HepG2 (cell line): Measurements from ENCODE around the gene LRRC25. TPM values are rescaled to one million over a fixed set of nuclear protein-coding genes. Genes with fewer than 3 reads are reported as not detected.

Experiments used
- ATAC-seq: fragments of 200-7000 bp; cut with Tn5 transposase; 3 replicates; pipeline ENCODE4 v1.9.1; 2020; ENCODE audit warnings: mild to moderate bottlenecking, moderate library complexity
- BruUV-seq: library from RNA; stranded (reverse); fragments of 400-500 nt; replicated peaks from 2 replicates; lab custom pipeline; 2021; lab: Mats Ljungman, UMichigan
- CTCF ChIA-PET: fragments of 300-600 bp; formaldehyde crosslinking; extraction: SDS; loops from one replicate; lab custom pipeline; 2021; ENCODE audit warnings: low total read pairs, inconsistent platforms, low intra/inter-chr PET ratio; lab: Yijun Ruan, JAX
- POLR2A ChIA-PET: fragments of 350-600 bp; sonication (Branson Sonifier 250); formaldehyde crosslinking; loops from one replicate; lab custom pipeline; 2020; ENCODE audit warnings: antibody characterized with exemption, inconsistent platforms; lab: Yijun Ruan, JAX
- DNase-seq: peaks from one replicate; pipeline ENCODE4 v3.0.0-alpha.2; 2015; ENCODE audit warnings: low spot score
- FAIRE-seq: peaks from 3 replicates; lab custom pipeline; 2011; peaks lifted over from hg19 to GRCh38; lab: Jason Lieb, UNC
- H2AFZ ChIP-seq: one replicate; pipeline ENCODE4 v1.6.1; 2011; ENCODE audit warnings: low read length, inconsistent platforms
- H3K27ac ChIP-seq: fragments of 300-600 bp; 3 replicates; pipeline ENCODE4 v1.8.0; 2011; ENCODE audit warnings: mixed run types, mild to moderate bottlenecking, mixed read lengths, low read length, inconsistent platforms; ENCODE audit not compliant: insufficient read depth; ENCODE audit errors: extremely low read length
- H3K27me3 ChIP-seq, 2 experiments: fragments of 200-600 bp in 1 of 2; 2 replicates in 1 of 2; 3 replicates in 1 of 2; pipeline versions ENCODE4 v1.6.0 to v1.8.0; 2011; ENCODE audit warnings: low read length in 2 of 2, mild to moderate bottlenecking in 2 of 2, moderate library complexity in 2 of 2, inconsistent platforms in 1 of 2; ENCODE audit not compliant: insufficient read depth in 2 of 2, control insufficient read depth in 1 of 2
- H3K36me3 ChIP-seq, 2 experiments: fragments of 200-600 bp in 1 of 2; replicated peaks in 1 of 2; 2 replicates in 1 of 2; 3 replicates in 1 of 2; pipeline versions ENCODE4 v1.5.1 to v1.8.0; 2011; ENCODE audit warnings: low read length in 2 of 2, inconsistent platforms in 1 of 2; ENCODE audit not compliant: insufficient read depth in 2 of 2, control insufficient read depth in 1 of 2
- H3K4me1 ChIP-seq: 2 replicates; pipeline ENCODE4 v1.5.1; 2012; ENCODE audit warnings: low read length, inconsistent platforms; ENCODE audit not compliant: insufficient read depth
- H3K4me2 ChIP-seq: 2 replicates; pipeline ENCODE4 v1.6.0; 2011; ENCODE audit warnings: low read depth, low read length, inconsistent platforms
- H3K4me3 ChIP-seq, 3 experiments: fragments of 200-600 bp in 1 of 3; sonication (generic), shearing (Covaris generic) in 1 of 3; replicated peaks in 1 of 3; 2 replicates each; pipeline ENCODE4 v1.5.1; 2011 to 2016; ENCODE audit warnings: low read length in 3 of 3, inconsistent platforms in 2 of 3, low read depth in 2 of 3, mild to moderate bottlenecking in 2 of 3, control low read depth in 1 of 3, mixed read lengths in 1 of 3; ENCODE audit not compliant: insufficient read depth in 1 of 3
- H3K79me2 ChIP-seq: one replicate; pipeline ENCODE4 v1.6.1; 2011; ENCODE audit warnings: low read length, inconsistent platforms; ENCODE audit not compliant: insufficient read depth
- H3K9ac ChIP-seq: 2 replicates; pipeline ENCODE4 v1.6.0; 2011; ENCODE audit warnings: mild to moderate bottlenecking, low read depth, low read length, inconsistent platforms; ENCODE audit not compliant: insufficient read depth
- H3K9me3 ChIP-seq: 2 replicates; pipeline ENCODE4 v1.5.1; 2012; ENCODE audit warnings: mild to moderate bottlenecking, low read length
- H4K20me1 ChIP-seq: 2 replicates; pipeline ENCODE4 v1.6.0; 2011; ENCODE audit warnings: inconsistent platforms, mild to moderate bottlenecking, low read length, moderate library complexity; ENCODE audit not compliant: insufficient read depth
- RBM22 ChIP-seq: fragments of 200-400 bp; formaldehyde crosslinking; optimal IDR thresholded peaks from 2 replicates; pipeline ENCODE3; 2017; ENCODE audit warnings: mild to moderate bottlenecking, low read length, moderate library complexity
- RBM39 ChIP-seq: fragments of 200-400 bp; formaldehyde crosslinking; IDR thresholded peaks from one replicate; pipeline ENCODE4 v1.6.1; 2018; ENCODE audit warnings: antibody characterized with exemption, mild to moderate bottlenecking, low read depth, low read length; ENCODE audit not compliant: poor library complexity, severe bottlenecking
- SOX13 ChIP-seq, 3 experiments: fragments of 450-650 bp in 1 of 3; sonication (generic) in 1 of 3; formaldehyde crosslinking in 1 of 3; IDR thresholded peaks in 2 of 3; conservative IDR thresholded peaks in 1 of 3; 2 replicates each; pipeline versions ENCODE4 v1.5.0 to v1.6.1; 2016 to 2020; ENCODE audit warnings: antibody characterized with exemption in 1 of 3, mild to moderate bottlenecking in 1 of 3, missing compliant biosample characterization in 1 of 3, missing genetic modification reagents in 1 of 3, moderate library complexity in 1 of 3
- WGBS: methylation state at CpG from one replicate; pipeline ENCODE4 v1.1.6; 2017; ENCODE audit warnings: low lambda C conversion rate; 5-methylcytosine and 5-hydroxymethylcytosine counted together
- in situ Hi-C: cut with HindIII; loops from 2 replicates; pipeline ENCODE4 v1.10.0; 2017; ENCODE audit warnings: low pct_unique_long_range_greater_than_20kb; ENCODE audit not compliant: extremely low pct_ligation_motif_present
- intact Hi-C: fragments of 100-400 bp; cut with micrococcal nuclease; formaldehyde crosslinking; loops from one replicate; pipeline ENCODE4 v1.10.0; 2022; ENCODE audit not compliant: unreplicated experiment
- polyA plus RNA-seq, 8 experiments: library from polyadenylated mRNA; depleted of rRNA in 3 of 8; stranded (reverse) in 7 of 8; unstranded in 1 of 8; fragments of >200 nt; fragmentation: Illumina TruSeq in 4 of 8; extraction: Trizol in 4 of 8; gene quantifications; 2 replicates each; pipeline versions ENCODE4 v1.2.1 to v1.2.3, GENCODE V29; 2011 to 2016; ENCODE audit warnings: low read depth in 4 of 8, missing spikeins in 1 of 8, mixed read lengths in 1 of 8; ENCODE audit not compliant: insufficient read depth in 1 of 8
- total RNA-seq, 5 experiments: library from RNA; depleted of rRNA; stranded (reverse); fragments of >200 nt; fragmentation: Illumina TruSeq; extraction: Trizol; gene quantifications; 2 replicates each; pipeline ENCODE4 v1.2.3, GENCODE V29; 2016; ENCODE audit warnings: low read depth in 1 of 5
- TF ChIP-seq, protein P1 (sequence below): sonication (generic); formaldehyde crosslinking; IDR thresholded peaks from 2 replicates; pipeline ENCODE4 v1.4.0; 2020; ENCODE audit warnings: missing genetic modification reagents

Gene LRRC25
- total and polyA plus RNA-seq, 2 of the 13 experiments (the other 11 are each of a cell fraction or from before 2014, with no cell fraction given): 0.13 to 0.53 TPM

DNA sequence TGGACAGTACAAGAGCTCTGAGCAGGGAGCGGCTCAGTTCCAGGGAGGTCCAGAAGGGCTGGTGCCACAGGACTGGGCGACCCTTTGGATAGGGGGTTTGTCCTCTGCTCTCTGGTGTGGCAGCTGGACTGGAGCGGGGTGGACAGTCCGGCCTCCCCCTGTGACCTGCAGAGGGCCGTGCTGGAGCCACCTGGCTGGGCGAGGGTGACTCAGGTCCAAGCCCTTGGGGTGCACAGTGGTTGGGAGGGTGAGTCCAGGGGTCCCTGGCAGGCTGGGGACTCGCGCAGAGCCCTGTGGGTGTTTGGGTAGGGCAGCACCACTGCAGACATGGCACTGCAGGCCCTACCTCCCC is 29.0 kb upstream of the LRRC25 start:
- 92% methylated on average over 2 of the region's 8 CpGs for WGBS
- Histone ChIP-seq H3K27me3 (no peaks in the 10 kb centered on the region), H3K4me3 (no peak overlapping the region), H2AFZ (no peak overlapping the region), H3K9ac (no peak overlapping the region), H3K9me3 (no peaks in the 10 kb centered on the region), H3K36me3 (peaks cover 1 to 3% of the 10 kb centered on the region in 2 experiments; a peak in 1 of 5 replicates), H3K27ac (no peak overlapping the region), H4K20me1 (0 out of 2 replicates have a peak, but pooled peaks cover 2% of the 10 kb centered on the region), H3K79me2 (peaks cover 18% of the 10 kb centered on the region), H3K4me2 (no peak overlapping the region), H3K4me1 (peaks cover 7% of the 10 kb centered on the region)
- no TSS peak for BruUV-seq
- ChIA-PET POLR2A (no interaction called here), CTCF (no interaction called here)
- intact Hi-C loops: no loop called here
- no peak for DNase-seq
- TF ChIP-seq RBM22 (peak; percentile 18), SOX13 (IDR thresholded peaks at IDR 0.05) (no peak), SOX13 (CRISPR knock-in tag; conservative IDR thresholded peaks at IDR 0.05 in 1 of 2, IDR thresholded peaks at IDR 0.05 in 1 of 2) (no peak)
- in situ Hi-C loops: no loop called here
- peak; percentile 11 for ATAC-seq
- FAIRE-seq: no peak

DNA sequence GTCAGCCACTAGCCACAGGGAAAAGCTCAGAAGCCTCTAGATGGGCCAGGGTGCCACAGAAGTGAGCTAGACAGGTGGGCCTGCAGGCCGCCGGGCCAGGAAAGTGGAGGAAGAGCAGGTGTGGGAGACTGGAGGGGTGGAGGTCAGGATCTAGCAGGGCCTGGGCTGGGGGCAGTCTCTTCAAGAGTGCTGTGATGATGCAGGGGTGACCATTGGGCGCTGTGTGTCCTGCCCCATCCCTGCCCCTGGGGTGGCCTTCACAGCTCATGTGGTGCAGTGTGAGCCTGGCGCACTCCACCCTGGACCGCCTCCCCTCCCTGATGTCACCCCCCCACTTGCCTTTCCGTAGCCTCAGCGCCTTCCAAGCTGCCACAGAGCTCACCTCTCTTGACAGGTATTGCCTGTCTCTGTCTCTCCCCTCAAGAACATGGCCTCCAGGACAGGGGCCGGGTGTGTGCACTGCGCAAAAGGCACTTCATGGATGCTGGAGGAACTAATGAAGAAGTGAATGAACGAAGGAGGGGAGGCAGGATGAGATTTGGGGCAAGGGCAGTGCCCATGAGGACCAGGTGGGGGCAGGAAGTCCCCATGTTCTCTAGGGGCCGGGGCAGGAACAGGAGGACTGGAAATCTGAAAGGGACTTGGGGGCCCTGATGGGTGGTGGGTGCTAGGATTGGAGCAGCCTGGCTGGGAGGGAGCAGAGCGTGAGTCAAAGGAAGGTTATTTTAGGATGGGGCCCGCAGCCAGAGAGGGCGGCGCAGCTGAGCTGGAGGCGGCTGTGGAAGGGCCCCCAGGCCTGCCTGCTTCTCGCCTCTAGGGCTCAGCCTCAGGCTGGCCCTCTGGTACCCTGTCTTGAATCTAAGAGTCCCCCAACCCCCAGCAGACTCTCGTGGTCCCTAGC is 28.3 kb upstream of the LRRC25 start:
- Histone ChIP-seq H3K27ac (no peak overlapping the region), H3K4me1 (peaks cover 13% of the 10 kb centered on the region)

More for the DNA sequence above, 28.3 kb upstream of the LRRC25 start:
- no peaks in the 10 kb centered on the region for H3K9me3 ChIP-seq
- no peak overlapping the region for H2AFZ ChIP-seq
- H3K36me3 ChIP-seq: peaks cover 1 to 3% of the 10 kb centered on the region in 2 experiments; a peak in 1 of 5 replicates
- no peak for TF ChIP-seq RBM39
- TF ChIP-seq, protein P1, sequence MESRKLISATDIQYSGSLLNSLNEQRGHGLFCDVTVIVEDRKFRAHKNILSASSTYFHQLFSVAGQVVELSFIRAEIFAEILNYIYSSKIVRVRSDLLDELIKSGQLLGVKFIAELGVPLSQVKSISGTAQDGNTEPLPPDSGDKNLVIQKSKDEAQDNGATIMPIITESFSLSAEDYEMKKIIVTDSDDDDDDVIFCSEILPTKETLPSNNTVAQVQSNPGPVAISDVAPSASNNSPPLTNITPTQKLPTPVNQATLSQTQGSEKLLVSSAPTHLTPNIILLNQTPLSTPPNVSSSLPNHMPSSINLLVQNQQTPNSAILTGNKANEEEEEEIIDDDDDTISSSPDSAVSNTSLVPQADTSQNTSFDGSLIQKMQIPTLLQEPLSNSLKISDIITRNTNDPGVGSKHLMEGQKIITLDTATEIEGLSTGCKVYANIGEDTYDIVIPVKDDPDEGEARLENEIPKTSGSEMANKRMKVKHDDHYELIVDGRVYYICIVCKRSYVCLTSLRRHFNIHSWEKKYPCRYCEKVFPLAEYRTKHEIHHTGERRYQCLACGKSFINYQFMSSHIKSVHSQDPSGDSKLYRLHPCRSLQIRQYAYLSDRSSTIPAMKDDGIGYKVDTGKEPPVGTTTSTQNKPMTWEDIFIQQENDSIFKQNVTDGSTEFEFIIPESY: peak; percentile 83
- ATAC-seq (no peak; the same call in 2 of the 3 replicates), DNase-seq (no peak), FAIRE-seq (no peak)
- peaks cover 7% of the 10 kb centered on the region; the same call in 1 of the 2 replicates for H4K20me1 ChIP-seq
- H3K27me3 ChIP-seq: no peaks in the 10 kb centered on the region
- POLR2A ChIA-PET: no interaction called here
- no TSS peak for BruUV-seq
- no peak overlapping the region for H3K4me3 ChIP-seq
- intact Hi-C loops (no loop called here), in situ Hi-C loops (no loop called here)
- no peak overlapping the region for H3K9ac ChIP-seq
- WGBS: 94% methylated on average over 15 of the region's 18 CpGs
- peaks cover 24% of the 10 kb centered on the region for H3K79me2 ChIP-seq
- CTCF ChIA-PET: no interaction called here
- no peak overlapping the region for H3K4me2 ChIP-seq
